Lung (tissue), 12 donors: ENCODE results near the gene MBD6. TPM values are rescaled to one million over a fixed set of nuclear protein-coding genes. Genes with fewer than 3 reads are reported as not detected.
A peak's percentile ranks its signal among the peaks of the same experiment; 100 is the strongest.

Experiments used
- ATAC-seq: fragments of 200-7000 bp; cut with Tn5 transposase; one replicate; pipeline ENCODE4 v1.9.1; 2020; ENCODE audit warnings: moderate number of reproducible peaks; ENCODE audit not compliant: insufficient read depth, low FRiP score
- DNase-seq, 3 donors: peaks; one replicate each; pipeline ENCODE4 v3.0.0-alpha.2; 2013 to 2017
- H3K27ac ChIP-seq, 2 donors: one replicate each; pipeline ENCODE4 v1.5.1; 2013; ENCODE audit warnings: mild to moderate bottlenecking in 2 of 2, moderate library complexity in 2 of 2, control low read depth in 1 of 2, inconsistent platforms in 1 of 2, low read depth in 1 of 2, low read length in 1 of 2
- H3K27me3 ChIP-seq, 3 donors: one replicate each; pipeline ENCODE4 v1.5.1; 2013; ENCODE audit warnings: low read length in 2 of 3; ENCODE audit not compliant: control insufficient read depth in 3 of 3, insufficient read depth in 3 of 3
- H3K36me3 ChIP-seq, 4 donors: one replicate each; pipeline ENCODE4 v1.5.1; 2013; ENCODE audit warnings: low read length in 4 of 4, mild to moderate bottlenecking in 1 of 4, moderate library complexity in 1 of 4; ENCODE audit not compliant: control insufficient read depth in 4 of 4, insufficient read depth in 4 of 4
- H3K4me1 ChIP-seq, 5 donors: one replicate each; pipeline ENCODE4 v1.5.1; 2013; ENCODE audit warnings: low read length in 5 of 5, mild to moderate bottlenecking in 2 of 5, moderate library complexity in 1 of 5; ENCODE audit not compliant: control insufficient read depth in 5 of 5, insufficient read depth in 5 of 5
- H3K4me3 ChIP-seq: one replicate; pipeline ENCODE4 v1.5.1; 2013; ENCODE audit warnings: mild to moderate bottlenecking, control low read depth, moderate library complexity
- H3K9ac ChIP-seq, 2 donors: one replicate each; pipeline ENCODE4 v1.5.1; 2013; ENCODE audit warnings: low read length in 2 of 2, control low read depth in 1 of 2; ENCODE audit not compliant: insufficient read depth in 1 of 2
- H3K9me3 ChIP-seq, 4 donors: one replicate each; pipeline ENCODE4 v1.5.1; 2013; ENCODE audit warnings: low read length in 3 of 4, mild to moderate bottlenecking in 1 of 4, moderate library complexity in 1 of 4; ENCODE audit not compliant: control insufficient read depth in 4 of 4, insufficient read depth in 3 of 4
- WGBS, 2 donors: extraction: QIAGEN DNeasy Blood & Tissue Kit; methylation state at CpG; one replicate each; pipeline ENCODE4 v1.1.7; 2013; 5-methylcytosine and 5-hydroxymethylcytosine counted together
- polyA plus RNA-seq, 2 donors: library from polyadenylated mRNA; stranded (reverse); fragments of 200-250 nt; gene quantifications; one replicate each; pipeline ENCODE4 v1.2.1, GENCODE V29; 2013
- total RNA-seq, 2 donors: library from RNA; depleted of rRNA in 1 of 2; stranded (reverse); fragments of >200 nt in 1 of 2; gene quantifications; one replicate each; pipeline ENCODE4 v1.2.1, GENCODE V29; 2014 to 2021
- TF ChIP-seq, protein P1 (sequence below): IDR thresholded peaks from 2 replicates; pipeline ENCODE4 v1.5.1; 2012; ENCODE audit warnings: mild to moderate bottlenecking; ENCODE audit errors: control extremely low read depth, extremely low read depth
- donor health status: control.
- donor health status: control.
- donor health status: Bipolar disorder and iron deficiency.
- donor health status: healthy.
- donor health status: DM: yes; HTN: yes; CAD: no.

Gene MBD6
- total and polyA plus RNA-seq, 4 donors: 26.0 to 132 (median 39.6) TPM

DNA sequence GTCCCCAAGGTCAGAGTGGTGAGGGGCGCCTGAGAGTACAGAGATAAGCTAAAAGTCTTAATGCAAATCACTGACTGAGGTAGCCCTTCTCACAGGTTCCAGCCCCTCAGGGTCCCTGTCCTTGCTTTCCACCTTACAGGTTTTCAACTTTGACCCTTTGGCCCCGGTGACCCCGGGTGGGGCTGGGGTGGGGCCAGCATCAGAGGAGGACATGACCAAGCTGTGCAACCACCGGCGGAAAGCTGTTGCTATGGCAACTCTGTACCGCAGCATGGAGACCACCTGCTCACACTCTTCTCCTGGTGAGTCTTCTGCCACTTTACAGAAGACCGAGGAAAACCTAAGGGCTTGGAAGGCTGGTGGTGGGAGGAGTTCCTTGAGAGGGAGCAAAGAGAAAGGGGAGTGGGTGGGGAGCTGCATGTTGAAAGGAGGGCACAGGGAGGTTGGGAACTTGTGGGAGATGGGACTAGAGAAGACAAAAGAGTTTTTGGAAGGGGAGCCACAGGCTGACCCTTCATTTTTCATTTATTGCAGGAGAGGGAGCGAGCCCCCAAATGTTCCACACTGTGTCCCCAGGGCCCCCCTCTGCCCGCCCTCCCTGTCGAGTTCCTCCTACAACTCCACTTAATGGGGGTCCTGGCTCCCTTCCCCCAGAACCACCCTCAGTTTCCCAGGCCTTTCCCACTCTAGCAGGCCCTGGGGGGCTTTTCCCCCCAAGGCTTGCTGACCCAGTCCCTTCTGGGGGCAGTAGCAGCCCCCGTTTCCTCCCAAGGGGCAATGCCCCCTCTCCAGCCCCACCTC is 2.4 kb downstream of the MBD6 start:
- Histone ChIP-seq H3K4me1 (peaks cover 0 to 31% (median 20%) of the 10 kb centered on the region in 5 donors), H3K27me3 (no peaks in the 10 kb centered on the region), H3K4me3 (no peak overlapping the region), H3K27ac (peak overlapping the region in 1 of 2 donors; percentile 55), H3K36me3 (peaks cover 12 to 53% (median 19%) of the 10 kb centered on the region in 4 donors), H3K9ac (peak overlapping the region in 1 of 2 donors; percentile 26), H3K9me3 (no peaks in the 10 kb centered on the region)
- TF ChIP-seq, protein P1, sequence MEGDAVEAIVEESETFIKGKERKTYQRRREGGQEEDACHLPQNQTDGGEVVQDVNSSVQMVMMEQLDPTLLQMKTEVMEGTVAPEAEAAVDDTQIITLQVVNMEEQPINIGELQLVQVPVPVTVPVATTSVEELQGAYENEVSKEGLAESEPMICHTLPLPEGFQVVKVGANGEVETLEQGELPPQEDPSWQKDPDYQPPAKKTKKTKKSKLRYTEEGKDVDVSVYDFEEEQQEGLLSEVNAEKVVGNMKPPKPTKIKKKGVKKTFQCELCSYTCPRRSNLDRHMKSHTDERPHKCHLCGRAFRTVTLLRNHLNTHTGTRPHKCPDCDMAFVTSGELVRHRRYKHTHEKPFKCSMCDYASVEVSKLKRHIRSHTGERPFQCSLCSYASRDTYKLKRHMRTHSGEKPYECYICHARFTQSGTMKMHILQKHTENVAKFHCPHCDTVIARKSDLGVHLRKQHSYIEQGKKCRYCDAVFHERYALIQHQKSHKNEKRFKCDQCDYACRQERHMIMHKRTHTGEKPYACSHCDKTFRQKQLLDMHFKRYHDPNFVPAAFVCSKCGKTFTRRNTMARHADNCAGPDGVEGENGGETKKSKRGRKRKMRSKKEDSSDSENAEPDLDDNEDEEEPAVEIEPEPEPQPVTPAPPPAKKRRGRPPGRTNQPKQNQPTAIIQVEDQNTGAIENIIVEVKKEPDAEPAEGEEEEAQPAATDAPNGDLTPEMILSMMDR: no peak
- DNase-seq (no peak), ATAC-seq (no peak)
- WGBS, 2 donors: 71 to 78% methylated on average over 11 of the region's 11 CpGs

DNA sequence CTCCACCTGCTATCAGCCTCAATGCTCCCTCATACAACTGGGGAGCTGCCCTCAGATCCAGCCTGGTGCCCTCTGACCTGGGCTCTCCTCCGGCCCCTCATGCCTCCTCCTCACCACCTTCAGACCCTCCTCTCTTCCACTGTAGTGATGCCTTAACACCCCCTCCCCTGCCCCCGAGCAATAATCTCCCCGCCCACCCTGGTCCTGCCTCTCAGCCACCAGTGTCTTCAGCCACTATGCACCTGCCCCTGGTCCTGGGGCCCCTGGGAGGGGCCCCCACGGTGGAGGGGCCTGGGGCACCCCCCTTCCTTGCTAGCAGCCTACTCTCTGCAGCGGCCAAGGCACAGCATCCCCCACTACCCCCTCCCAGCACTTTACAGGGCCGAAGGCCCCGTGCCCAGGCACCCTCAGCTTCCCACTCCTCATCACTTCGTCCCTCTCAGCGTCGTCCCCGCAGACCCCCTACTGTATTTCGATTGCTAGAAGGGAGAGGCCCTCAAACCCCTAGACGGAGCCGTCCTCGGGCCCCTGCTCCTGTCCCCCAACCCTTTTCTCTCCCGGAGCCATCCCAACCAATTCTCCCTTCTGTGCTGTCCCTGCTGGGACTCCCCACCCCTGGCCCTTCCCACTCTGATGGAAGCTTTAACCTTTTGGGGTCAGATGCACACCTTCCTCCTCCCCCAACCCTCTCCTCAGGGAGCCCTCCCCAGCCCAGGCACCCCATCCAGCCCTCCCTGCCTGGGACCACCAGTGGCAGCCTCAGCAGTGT is 3.2 kb downstream of the MBD6 start:
- WGBS, 2 donors: 89 to 90% methylated on average over 14 to 16 of the region's 16 CpGs
- H3K27ac ChIP-seq: no peak overlapping the region
- ATAC-seq (no peak), DNase-seq (no peak)
- TF ChIP-seq, protein P1: no peak
- H3K9ac ChIP-seq: no peak overlapping the region
- H3K27me3 ChIP-seq: no peaks in the 10 kb centered on the region
- H3K9me3 ChIP-seq: no peaks in the 10 kb centered on the region
- peaks cover 20 to 59% (median 27%) of the 10 kb centered on the region in 4 donors for H3K36me3 ChIP-seq
- no peak overlapping the region for H3K4me3 ChIP-seq
- peaks cover 0 to 31% (median 20%) of the 10 kb centered on the region in 5 donors for H3K4me1 ChIP-seq

DNA sequence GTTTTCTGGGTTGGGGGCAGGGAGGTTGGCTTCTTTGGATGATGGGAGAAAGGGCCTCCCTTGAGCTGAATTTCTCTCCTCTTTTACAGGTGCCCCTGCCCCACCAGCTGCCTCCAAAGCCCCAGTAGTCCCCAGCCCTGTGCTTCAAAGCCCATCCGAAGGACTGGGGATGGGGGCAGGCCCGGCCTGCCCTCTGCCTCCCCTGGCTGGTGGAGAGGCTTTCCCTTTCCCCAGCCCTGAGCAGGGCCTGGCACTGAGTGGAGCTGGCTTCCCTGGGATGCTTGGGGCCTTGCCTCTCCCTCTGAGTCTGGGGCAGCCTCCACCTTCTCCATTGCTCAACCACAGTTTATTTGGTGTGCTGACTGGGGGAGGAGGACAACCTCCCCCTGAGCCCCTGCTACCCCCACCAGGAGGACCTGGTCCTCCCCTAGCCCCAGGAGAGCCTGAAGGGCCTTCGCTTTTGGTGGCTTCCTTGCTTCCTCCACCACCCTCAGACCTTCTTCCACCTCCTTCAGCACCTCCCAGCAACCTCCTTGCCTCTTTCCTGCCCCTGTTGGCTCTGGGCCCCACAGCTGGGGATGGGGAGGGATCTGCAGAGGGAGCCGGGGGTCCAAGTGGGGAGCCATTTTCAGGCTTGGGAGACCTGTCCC is 4.0 kb downstream of the MBD6 start:
- TF ChIP-seq, protein P1: no peak
- no peak overlapping the region for H3K4me3 ChIP-seq
- H3K36me3 ChIP-seq: peaks cover 25 to 60% (median 31%) of the 10 kb centered on the region in 4 donors
- H3K9ac ChIP-seq: no peak overlapping the region
- DNase-seq (no peak), ATAC-seq (no peak)
- H3K9me3 ChIP-seq: no peaks in the 10 kb centered on the region
- WGBS, 2 donors: 89 to 90% methylated on average over 4 of the region's 4 CpGs
- H3K27me3 ChIP-seq: no peaks in the 10 kb centered on the region
- no peak overlapping the region for H3K27ac ChIP-seq
- H3K4me1 ChIP-seq: peaks cover 0 to 23% (median 17%) of the 10 kb centered on the region in 5 donors
